ENCODE results near the gene SLC9A1.
"Not testable (repeated sequence)": the region's sequence is repeated elsewhere in the genome, so short reads cannot be mapped to it uniquely, and the experiment has no call there.

SLC9A1 gene

GRCh38 chr1:27154991-27155781 is at the start of gene SLC9A1:
Gene SLC9A1 (minus strand): TSS chr1:27155125. CDS start chr1:27154334, 791 bp downstream.
- peak within 1 kb of the TSS; percentile 62 for H3K4me3 ChIP-seq (ENCODE audit: severe bottlenecking)
- H3K27me3 ChIP-seq (ENCODE audit: insufficient read depth, poor library complexity, severe bottlenecking): no peaks in the 10 kb centered on the region
- peaks cover 13% of the 10 kb centered on the region for H3K4me1 ChIP-seq (ENCODE audit: insufficient read depth, poor library complexity, severe bottlenecking)
- H3K27ac ChIP-seq (ENCODE audit: poor library complexity, severe bottlenecking): peak within 1 kb of the TSS; percentile 68
- peak; percentile 90 for DNase-seq (ENCODE audit: low spot score)
- peak; percentile 85 for ATAC-seq (ENCODE audit: low read depth)
- peaks cover 18% of the 10 kb centered on the region for H3K36me3 ChIP-seq (ENCODE audit: low read depth)
- peak; percentile 97 for TF ChIP-seq CTCF (IDR thresholded peaks at IDR 0.05; ENCODE audit: poor library complexity, severe bottlenecking)
- no peaks in the 10 kb centered on the region for H3K9me3 ChIP-seq (ENCODE audit: severe bottlenecking)

DNA sequence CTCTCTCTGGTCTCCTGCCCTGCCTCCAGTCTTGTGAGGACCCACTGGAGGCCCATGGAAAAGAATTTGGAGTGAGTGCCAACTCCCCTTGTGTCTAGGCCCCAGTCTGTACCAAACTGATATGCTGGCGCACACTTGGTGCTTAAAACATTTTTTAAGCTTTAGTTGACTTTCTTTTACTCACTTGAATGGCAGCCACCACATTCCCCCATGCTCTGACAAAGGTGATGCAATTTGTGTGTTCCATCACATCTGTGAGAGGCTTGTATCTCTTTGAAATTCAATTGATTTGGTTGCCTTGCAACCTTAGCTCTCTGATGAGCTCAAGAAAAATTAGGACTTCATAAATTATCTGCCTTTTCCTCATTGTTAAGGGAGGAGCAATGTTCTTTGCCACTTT is 49.0 kb upstream of the SLC9A1 start:
- Histone ChIP-seq H3K27ac (ENCODE audit: poor library complexity, severe bottlenecking) (no peak overlapping the region), H3K36me3 (ENCODE audit: low read depth) (no peaks in the 10 kb centered on the region), H3K27me3 (ENCODE audit: insufficient read depth, poor library complexity, severe bottlenecking) (no peaks in the 10 kb centered on the region), H3K9me3 (ENCODE audit: severe bottlenecking) (no peaks in the 10 kb centered on the region), H3K4me1 (ENCODE audit: insufficient read depth, poor library complexity, severe bottlenecking) (no peaks in the 10 kb centered on the region), H3K4me3 (ENCODE audit: severe bottlenecking) (no peak overlapping the region)
- ATAC-seq (ENCODE audit: low read depth): no peak
- DNase-seq (ENCODE audit: low spot score): no peak
- no peak for TF ChIP-seq CTCF (IDR thresholded peaks at IDR 0.05; ENCODE audit: poor library complexity, severe bottlenecking)

GRCh38 chr1:27201295-27201694 is 46.4 kb upstream of the SLC9A1 start:
- H3K9me3 ChIP-seq (ENCODE audit: severe bottlenecking): no peaks in the 10 kb centered on the region
- no peaks in the 10 kb centered on the region for H3K27me3 ChIP-seq (ENCODE audit: insufficient read depth, poor library complexity, severe bottlenecking)
- H3K4me1 ChIP-seq (ENCODE audit: insufficient read depth, poor library complexity, severe bottlenecking): no peaks in the 10 kb centered on the region
- H3K27ac ChIP-seq (ENCODE audit: poor library complexity, severe bottlenecking): no peak overlapping the region
- TF ChIP-seq CTCF (IDR thresholded peaks at IDR 0.05; ENCODE audit: poor library complexity, severe bottlenecking): no peak
- H3K36me3 ChIP-seq (ENCODE audit: low read depth): no peaks in the 10 kb centered on the region
- DNase-seq (ENCODE audit: low spot score): no peak
- ATAC-seq (ENCODE audit: low read depth): no peak
- no peak overlapping the region for H3K4me3 ChIP-seq (ENCODE audit: severe bottlenecking)

DNA sequence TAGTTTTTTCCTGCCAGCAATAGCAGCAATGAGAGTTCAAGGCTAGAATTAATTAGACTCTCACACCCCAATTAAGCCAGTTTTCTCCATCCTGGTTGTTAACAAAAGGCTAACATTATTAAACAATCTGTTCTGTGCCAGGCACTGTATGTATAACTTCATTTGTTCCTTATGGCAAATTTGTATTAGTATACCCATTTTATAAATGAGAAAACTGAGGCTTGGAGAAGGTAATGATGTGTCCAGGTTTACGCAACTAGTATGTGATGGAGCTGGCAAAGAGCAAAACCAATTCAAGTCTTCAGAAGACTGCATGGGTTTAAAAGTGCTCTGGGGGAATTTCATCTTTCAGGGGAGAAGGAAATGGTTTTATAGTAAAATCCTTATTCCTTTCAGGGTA is 38.3 kb upstream of the SLC9A1 start:
- no peaks in the 10 kb centered on the region for H3K27me3 ChIP-seq (ENCODE audit: insufficient read depth, poor library complexity, severe bottlenecking)
- no peak overlapping the region for H3K4me3 ChIP-seq (ENCODE audit: severe bottlenecking)
- no peaks in the 10 kb centered on the region for H3K36me3 ChIP-seq (ENCODE audit: low read depth)
- peak overlapping the region; percentile 63 for H3K27ac ChIP-seq (ENCODE audit: poor library complexity, severe bottlenecking)
- DNase-seq (ENCODE audit: low spot score) (no peak), ATAC-seq (ENCODE audit: low read depth) (no peak)
- H3K4me1 ChIP-seq (ENCODE audit: insufficient read depth, poor library complexity, severe bottlenecking): peaks cover 17% of the 10 kb centered on the region
- H3K9me3 ChIP-seq (ENCODE audit: severe bottlenecking): no peaks in the 10 kb centered on the region
- TF ChIP-seq CTCF (IDR thresholded peaks at IDR 0.05; ENCODE audit: poor library complexity, severe bottlenecking): no peak

GRCh38 chr1:27192039-27192529 is 37.2 kb upstream of the SLC9A1 start:
- ATAC-seq (ENCODE audit: low read depth) (peak; percentile 77), DNase-seq (ENCODE audit: low spot score) (peak; percentile 56)
- no peaks in the 10 kb centered on the region for H3K27me3 ChIP-seq (ENCODE audit: insufficient read depth, poor library complexity, severe bottlenecking)
- peak overlapping the region; percentile 63 for H3K27ac ChIP-seq (ENCODE audit: poor library complexity, severe bottlenecking)
- H3K36me3 ChIP-seq (ENCODE audit: low read depth): no peaks in the 10 kb centered on the region
- TF ChIP-seq CTCF (IDR thresholded peaks at IDR 0.05; ENCODE audit: poor library complexity, severe bottlenecking): no peak
- no peaks in the 10 kb centered on the region for H3K9me3 ChIP-seq (ENCODE audit: severe bottlenecking)
- no peak overlapping the region for H3K4me3 ChIP-seq (ENCODE audit: severe bottlenecking)
- H3K4me1 ChIP-seq (ENCODE audit: insufficient read depth, poor library complexity, severe bottlenecking): peaks cover 17% of the 10 kb centered on the region

DNA sequence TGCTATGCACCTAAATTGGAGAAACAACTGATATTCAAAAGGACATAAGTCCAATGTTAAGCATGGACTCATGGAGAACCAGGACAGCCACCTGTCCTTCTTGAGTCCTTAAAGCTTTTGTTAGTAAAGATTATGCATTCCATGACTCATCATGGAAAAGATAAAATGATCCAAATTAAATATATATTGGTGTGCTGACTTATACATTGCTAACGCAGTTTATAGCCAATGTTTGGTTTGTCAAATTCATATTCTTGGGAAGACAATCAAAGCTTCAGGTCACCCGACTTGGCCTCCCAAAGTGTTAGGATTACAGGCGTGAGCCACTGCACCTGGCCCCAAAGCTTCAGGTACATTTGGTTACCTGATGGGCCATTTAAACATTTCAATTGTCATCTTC is 29.7 kb upstream of the SLC9A1 start:
- not testable (repeated sequence) for H3K27ac ChIP-seq (ENCODE audit: poor library complexity, severe bottlenecking); H3K4me3 ChIP-seq (ENCODE audit: severe bottlenecking); ATAC-seq (ENCODE audit: low read depth); H3K4me1 ChIP-seq (ENCODE audit: insufficient read depth, poor library complexity, severe bottlenecking); H3K36me3 ChIP-seq (ENCODE audit: low read depth); H3K27me3 ChIP-seq (ENCODE audit: insufficient read depth, poor library complexity, severe bottlenecking); DNase-seq (ENCODE audit: low spot score)
- H3K9me3 ChIP-seq (ENCODE audit: severe bottlenecking): peaks cover 17% of the 10 kb centered on the region

All from RWPE2 (cell line).